ENCODE data around the gene F2R.
"Not testable (repeated sequence)": the region's sequence is repeated elsewhere in the genome, so short reads cannot be mapped to it uniquely, and the experiment has no call there.

F2R gene

DNA sequence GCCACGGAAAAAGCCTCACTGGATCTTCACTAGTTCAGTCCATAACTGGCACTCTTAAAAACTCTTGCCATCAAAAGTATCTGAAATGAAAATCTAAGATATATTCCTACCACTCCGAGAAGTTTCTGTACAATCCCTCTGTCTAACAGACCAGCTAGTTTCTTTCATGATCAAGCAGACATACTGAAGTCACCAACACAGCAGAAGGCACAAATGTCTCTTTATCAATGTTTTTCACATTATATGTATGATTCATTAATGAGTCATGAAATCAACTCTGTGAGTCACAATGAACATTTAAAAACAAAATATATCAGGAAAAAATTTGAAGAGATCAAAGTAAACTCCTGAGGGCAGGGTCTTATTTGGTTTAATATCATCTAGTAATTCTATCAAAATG is 50.8 kb downstream of the F2R start:
- no peaks in the 10 kb centered on the region for H3K4me1 ChIP-seq (ENCODE audit: low read length)
- no peaks in the 10 kb centered on the region for H4K20me1 ChIP-seq (ENCODE audit: insufficient read depth, low read length)
- H3K9me2 ChIP-seq (replicated peaks; ENCODE audit: insufficient read depth, low read length): no peaks in the 10 kb centered on the region
- DNase-seq: no peak
- no peaks in the 10 kb centered on the region for H3K79me2 ChIP-seq (ENCODE audit: low read length)
- no peaks in the 10 kb centered on the region for H3K9me3 ChIP-seq (replicated peaks; ENCODE audit: insufficient read depth, low read length)
- TF ChIP-seq, protein P1, sequence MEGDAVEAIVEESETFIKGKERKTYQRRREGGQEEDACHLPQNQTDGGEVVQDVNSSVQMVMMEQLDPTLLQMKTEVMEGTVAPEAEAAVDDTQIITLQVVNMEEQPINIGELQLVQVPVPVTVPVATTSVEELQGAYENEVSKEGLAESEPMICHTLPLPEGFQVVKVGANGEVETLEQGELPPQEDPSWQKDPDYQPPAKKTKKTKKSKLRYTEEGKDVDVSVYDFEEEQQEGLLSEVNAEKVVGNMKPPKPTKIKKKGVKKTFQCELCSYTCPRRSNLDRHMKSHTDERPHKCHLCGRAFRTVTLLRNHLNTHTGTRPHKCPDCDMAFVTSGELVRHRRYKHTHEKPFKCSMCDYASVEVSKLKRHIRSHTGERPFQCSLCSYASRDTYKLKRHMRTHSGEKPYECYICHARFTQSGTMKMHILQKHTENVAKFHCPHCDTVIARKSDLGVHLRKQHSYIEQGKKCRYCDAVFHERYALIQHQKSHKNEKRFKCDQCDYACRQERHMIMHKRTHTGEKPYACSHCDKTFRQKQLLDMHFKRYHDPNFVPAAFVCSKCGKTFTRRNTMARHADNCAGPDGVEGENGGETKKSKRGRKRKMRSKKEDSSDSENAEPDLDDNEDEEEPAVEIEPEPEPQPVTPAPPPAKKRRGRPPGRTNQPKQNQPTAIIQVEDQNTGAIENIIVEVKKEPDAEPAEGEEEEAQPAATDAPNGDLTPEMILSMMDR (IDR thresholded peaks at IDR 0.05; ENCODE audit: low read length): no peak
- TF ChIP-seq EZH2phosphoT487 (IDR thresholded peaks at IDR 0.05; ENCODE audit: low read length): no peak
- TF ChIP-seq EZH2 (optimal IDR thresholded peaks at IDR 0.05; ENCODE audit: low read depth, low read length): no peak
- no peak overlapping the region for H3K4me3 ChIP-seq (ENCODE audit: low read length)
- H2AFZ ChIP-seq (ENCODE audit: low read length): no peak overlapping the region
- H3K27me3 ChIP-seq (replicated peaks; ENCODE audit: insufficient read depth, low read length): no peaks in the 10 kb centered on the region; the same call in 1 of the 2 replicates
- H3F3A ChIP-seq (ENCODE audit: insufficient read depth, low read length): no peaks in the 10 kb centered on the region
- H3K36me3 ChIP-seq (replicated peaks; ENCODE audit: insufficient read depth, low read length): no peaks in the 10 kb centered on the region
- no peak overlapping the region for H3K27ac ChIP-seq (ENCODE audit: low read length)
- H3K9ac ChIP-seq (ENCODE audit: low read length): no peak overlapping the region
- no peak overlapping the region for H3K4me2 ChIP-seq (ENCODE audit: low read depth, low read length)

DNA sequence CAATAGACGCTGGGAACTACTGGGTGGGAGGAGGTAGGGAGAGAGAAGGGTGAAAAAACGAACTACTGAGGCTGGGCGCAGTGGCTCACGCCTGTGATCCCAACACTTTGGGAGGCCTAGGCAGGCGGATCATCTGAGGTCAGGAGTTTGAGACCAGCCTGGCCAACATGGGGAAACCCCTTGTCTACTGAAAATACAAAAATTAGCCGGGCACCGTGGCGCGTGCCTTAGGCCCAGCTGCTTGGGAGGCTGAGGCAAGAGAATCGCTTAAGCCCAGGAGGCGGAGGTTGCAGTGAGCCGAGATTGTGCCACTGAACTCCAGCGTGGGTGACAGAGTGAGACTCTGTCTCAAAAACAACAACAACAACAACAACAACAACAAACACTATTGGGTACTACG is 55.1 kb downstream of the F2R start:
- H3K79me2 ChIP-seq (ENCODE audit: low read length); H3K4me2 ChIP-seq (ENCODE audit: low read depth, low read length); H3K4me1 ChIP-seq (ENCODE audit: low read length); H3K36me3 ChIP-seq (replicated peaks; ENCODE audit: insufficient read depth, low read length); H3K4me3 ChIP-seq (ENCODE audit: low read length); H2AFZ ChIP-seq (ENCODE audit: low read length); H3K27me3 ChIP-seq (replicated peaks; ENCODE audit: insufficient read depth, low read length); H3F3A ChIP-seq (ENCODE audit: insufficient read depth, low read length); H3K9me2 ChIP-seq (replicated peaks; ENCODE audit: insufficient read depth, low read length); H3K27ac ChIP-seq (ENCODE audit: low read length); H4K20me1 ChIP-seq (ENCODE audit: insufficient read depth, low read length); H3K9ac ChIP-seq (ENCODE audit: low read length); DNase-seq; H3K9me3 ChIP-seq (replicated peaks; ENCODE audit: insufficient read depth, low read length): not testable (repeated sequence)

DNA sequence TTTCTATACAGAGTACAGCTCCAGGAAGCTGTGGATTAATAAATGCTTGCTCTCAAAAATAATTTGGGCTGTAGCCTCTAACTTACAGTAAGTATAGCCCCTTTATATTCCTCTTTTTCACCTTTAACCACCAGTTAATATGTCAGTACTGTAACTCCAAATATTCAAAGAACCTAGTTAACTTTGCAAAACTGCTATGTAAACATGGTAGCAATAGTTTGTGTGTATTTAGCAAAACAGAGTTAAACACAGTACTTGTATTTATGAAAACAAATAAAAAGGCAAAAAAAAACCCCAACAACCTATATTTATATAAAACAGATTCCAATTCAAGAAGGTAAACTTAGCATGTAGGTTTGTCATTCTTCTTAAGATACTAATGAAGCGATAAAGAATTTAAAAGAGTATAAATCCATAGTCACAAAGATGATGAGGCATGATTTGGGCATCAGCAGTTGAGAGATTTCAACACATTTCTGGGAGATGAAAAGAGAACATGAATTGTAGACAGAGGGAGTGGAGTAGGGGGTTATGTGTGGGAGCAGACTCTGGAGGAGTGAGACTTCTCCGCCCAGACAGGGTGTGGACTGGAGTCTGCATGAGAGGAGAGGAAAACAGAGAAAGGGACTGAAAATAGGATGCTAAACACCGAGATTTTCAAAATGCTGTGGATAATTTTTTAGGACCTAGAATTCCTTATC is 55.9 kb downstream of the F2R start:
- DNase-seq: no peak
- H3K9ac ChIP-seq (ENCODE audit: low read length): no peak overlapping the region
- no peak for TF ChIP-seq EZH2phosphoT487 (IDR thresholded peaks at IDR 0.05; ENCODE audit: low read length)
- TF ChIP-seq, protein P1 (IDR thresholded peaks at IDR 0.05; ENCODE audit: low read length): no peak
- no peak for TF ChIP-seq EZH2 (optimal IDR thresholded peaks at IDR 0.05; ENCODE audit: low read depth, low read length)

DNA sequence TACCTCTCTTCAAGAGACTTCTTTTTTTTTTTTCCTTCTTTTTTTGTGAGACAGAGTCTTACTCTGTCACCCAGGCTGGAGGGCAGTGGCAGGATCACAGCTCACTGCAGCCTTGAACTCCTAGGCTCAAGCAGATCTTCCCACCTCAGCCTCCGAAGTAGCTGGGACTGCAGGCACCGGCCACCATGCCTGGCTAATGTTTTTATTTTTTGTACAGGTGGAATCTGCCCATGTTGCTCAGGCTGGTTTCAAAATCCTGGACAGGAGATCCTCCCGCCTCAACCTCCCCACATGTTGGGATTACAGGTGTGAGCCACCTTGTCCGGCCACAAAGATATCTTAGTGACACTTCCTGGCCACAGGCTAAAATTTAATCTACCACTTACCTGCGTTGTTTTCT is 60.0 kb downstream of the F2R start:
- Histone ChIP-seq H2AFZ (ENCODE audit: low read length) (no peak overlapping the region), H3K9me3 (replicated peaks; ENCODE audit: insufficient read depth, low read length) (no peaks in the 10 kb centered on the region), H3F3A (ENCODE audit: insufficient read depth, low read length) (no peaks in the 10 kb centered on the region), H3K4me2 (ENCODE audit: low read depth, low read length) (no peak overlapping the region), H3K79me2 (ENCODE audit: low read length) (no peaks in the 10 kb centered on the region), H3K9me2 (replicated peaks; ENCODE audit: insufficient read depth, low read length) (no peaks in the 10 kb centered on the region), H3K27ac (ENCODE audit: low read length) (no peak overlapping the region), H3K9ac (ENCODE audit: low read length) (no peak overlapping the region), H4K20me1 (ENCODE audit: insufficient read depth, low read length) (no peaks in the 10 kb centered on the region), H3K4me3 (ENCODE audit: low read length) (no peak overlapping the region), H3K4me1 (ENCODE audit: low read length) (no peaks in the 10 kb centered on the region), H3K27me3 (replicated peaks; ENCODE audit: insufficient read depth, low read length) (no peaks in the 10 kb centered on the region), H3K36me3 (replicated peaks; ENCODE audit: insufficient read depth, low read length) (no peaks in the 10 kb centered on the region)
- DNase-seq: no peak
- no peak for TF ChIP-seq EZH2 (optimal IDR thresholded peaks at IDR 0.05; ENCODE audit: low read depth, low read length)
- TF ChIP-seq, protein P1 (IDR thresholded peaks at IDR 0.05; ENCODE audit: low read length): no peak
- no peak for TF ChIP-seq EZH2phosphoT487 (IDR thresholded peaks at IDR 0.05; ENCODE audit: low read length)

More for the DNA sequence above, 55.9 kb downstream of the F2R start:
- H3K36me3 ChIP-seq (replicated peaks; ENCODE audit: insufficient read depth, low read length): no peaks in the 10 kb centered on the region
- H4K20me1 ChIP-seq (ENCODE audit: insufficient read depth, low read length): no peaks in the 10 kb centered on the region
- H3K27ac ChIP-seq (ENCODE audit: low read length): no peak overlapping the region
- no peak overlapping the region for H3K4me2 ChIP-seq (ENCODE audit: low read depth, low read length)
- no peaks in the 10 kb centered on the region for H3K4me1 ChIP-seq (ENCODE audit: low read length)
- no peaks in the 10 kb centered on the region for H3K27me3 ChIP-seq (replicated peaks; ENCODE audit: insufficient read depth, low read length)
- no peaks in the 10 kb centered on the region for H3K79me2 ChIP-seq (ENCODE audit: low read length)
- H3K9me3 ChIP-seq (replicated peaks; ENCODE audit: insufficient read depth, low read length): no peaks in the 10 kb centered on the region
- no peaks in the 10 kb centered on the region for H3K9me2 ChIP-seq (replicated peaks; ENCODE audit: insufficient read depth, low read length)
- H3F3A ChIP-seq (ENCODE audit: insufficient read depth, low read length): no peaks in the 10 kb centered on the region
- H2AFZ ChIP-seq (ENCODE audit: low read length): no peak overlapping the region
- H3K4me3 ChIP-seq (ENCODE audit: low read length): no peak overlapping the region

All from MM.1S (cell line).